Spleen (tissue), 11 donors: ENCODE results near the gene ONECUT3. TPM values are rescaled to one million over a fixed set of nuclear protein-coding genes. Genes with fewer than 3 reads are reported as not detected.
"Not testable (repeated sequence)": the region's sequence is repeated elsewhere in the genome, so short reads cannot be mapped to it uniquely, and the experiment has no call there.

Source experiments
- DNase-seq: peaks from one replicate; pipeline ENCODE4 v3.0.0-alpha.2; 2020
- H3K27ac ChIP-seq, 8 donors: fragments of 200-600 bp; sonication (generic) in 7 of 8; 1 replicate in 4 of 8; 2 replicates in 4 of 8; pipeline versions ENCODE4 v1.5.0 to v1.8.0; 2016 to 2021; ENCODE audit warnings: inconsistent platforms in 4 of 8, mild to moderate bottlenecking in 4 of 8, moderate library complexity in 1 of 8
- H3K27me3 ChIP-seq, 7 donors: fragments of 200-600 bp; sonication (generic) in 6 of 7; replicated peaks in 1 of 7; 1 replicate in 4 of 7; 2 replicates in 3 of 7; pipeline versions ENCODE4 v1.5.0 to v1.8.0; 2016 to 2021; ENCODE audit warnings: inconsistent platforms in 3 of 7, mild to moderate bottlenecking in 1 of 7
- H3K36me3 ChIP-seq, 6 donors: fragments of 200-600 bp; sonication (generic) in 5 of 6; 1 replicate in 4 of 6; 2 replicates in 2 of 6; pipeline versions ENCODE4 v1.5.0 to v1.8.0; 2016 to 2021; ENCODE audit warnings: inconsistent platforms in 2 of 6
- H3K4me1 ChIP-seq, 6 donors: fragments of 200-600 bp; sonication (generic) in 5 of 6; 1 replicate in 3 of 6; 2 replicates in 3 of 6; pipeline versions ENCODE4 v1.5.0 to v1.8.0; 2016 to 2021; ENCODE audit warnings: inconsistent platforms in 3 of 6
- H3K4me3 ChIP-seq, 8 donors: fragments of 200-600 bp; sonication (generic) in 7 of 8; 1 replicate in 4 of 8; 2 replicates in 4 of 8; pipeline versions ENCODE4 v1.5.0 to v1.8.0; 2016 to 2021; ENCODE audit warnings: inconsistent platforms in 4 of 8, mild to moderate bottlenecking in 4 of 8, moderate library complexity in 2 of 8
- H3K9me3 ChIP-seq, 8 donors: fragments of 200-600 bp; sonication (generic) in 7 of 8; 1 replicate in 4 of 8; 2 replicates in 4 of 8; pipeline versions ENCODE4 v1.5.0 to v1.8.0; 2016 to 2021; ENCODE audit warnings: inconsistent platforms in 4 of 8
- CTCF ChIP-seq, 11 experiments: fragments of 200-600 bp in 7 of 11; fragments of 450-650 bp in 4 of 11; sonication (generic) in 4 of 11; IDR thresholded peaks in 8 of 11; conservative IDR thresholded peaks in 3 of 11; 1 replicate in 7 of 11; 2 replicates in 4 of 11; pipeline versions ENCODE4 v1.4.0 to v1.8.0; 2016 to 2021; ENCODE audit warnings: antibody characterized with exemption in 11 of 11, inconsistent platforms in 4 of 11, mild to moderate bottlenecking in 1 of 11
- POLR2A ChIP-seq, 3 donors: fragments of 450-650 bp; IDR thresholded peaks; one replicate each; pipeline ENCODE4 v1.5.1; 2017; ENCODE audit warnings: antibody characterized with exemption in 3 of 3, mild to moderate bottlenecking in 1 of 3
- POLR2AphosphoS5 ChIP-seq, 3 donors: sonication (generic); formaldehyde crosslinking; IDR thresholded peaks; one replicate each; pipeline ENCODE4 v1.5.1; 2017; ENCODE audit warnings: antibody characterized with exemption in 3 of 3
- WGBS, 5 donors: extraction: QIAGEN DNeasy Blood & Tissue Kit in 3 of 5; methylation state at CpG; one replicate each; pipeline versions ENCODE4 v1.1.5 to v1.1.7; 2013 to 2018; 5-methylcytosine and 5-hydroxymethylcytosine counted together
- intact Hi-C: fragments of 100-400 bp; cut with DNase I; formaldehyde crosslinking; loops from one replicate; pipeline ENCODE4 v1.15.0; 2023; ENCODE audit warnings: low total_unique reads
- polyA plus RNA-seq, 3 donors: library from polyadenylated mRNA; stranded (reverse); fragments of 200-250 nt; gene quantifications; one replicate each; pipeline ENCODE4 v1.2.1, GENCODE V29; 2013
- total RNA-seq, 7 donors: library from RNA; depleted of rRNA in 3 of 7; stranded (reverse); fragments of >200 nt in 3 of 7; fragmentation: NEBNext Ultra II Directional in 4 of 7; extraction: Animal tissue kit (Norgen Biotek cat#: 25700) in 4 of 7; gene quantifications; one replicate each; pipeline versions ENCODE4 v1.1.0 to v1.2.1, GENCODE V29; 2016 to 2021
- donor health status: healthy with polysubstance abuse.
- donor health status: DM: no; HTN: no; CAD: no; lungs with moderate emphysema.
- donor health status: DM: no; HTN: no; CAD: no.
- donor health status: Bipolar disorder and iron deficiency.
- donor health status: healthy.
- donor health status: DM: no; HTN: no; CAD: no.
- donor health status: DM: yes; HTN: yes; CAD: no.

ONECUT3 gene
- total and polyA plus RNA-seq, 10 donors: not detected

GRCh38 chr19:1791879-1792278 is 38.6 kb downstream of the ONECUT3 start:
- TF ChIP-seq POLR2AphosphoS5 (IDR thresholded peaks at IDR 0.05) (no peak), CTCF (IDR thresholded peaks at IDR 0.05 in 8 of 11, conservative IDR thresholded peaks at IDR 0.05 in 3 of 11) (no peak), POLR2A (IDR thresholded peaks at IDR 0.05) (no peak)
- no peaks in the 10 kb centered on the region for H3K36me3 ChIP-seq
- H3K4me3 ChIP-seq: no peak overlapping the region
- H3K9me3 ChIP-seq: peaks cover 0 to 4% (median 0%) of the 10 kb centered on the region in 8 donors
- H3K27ac ChIP-seq: no peak overlapping the region
- H3K4me1 ChIP-seq: peaks cover 0 to 46% (median 20%) of the 10 kb centered on the region in 6 donors
- WGBS, 5 donors: 79 to 86% (median 83%) methylated on average over 5 to 14 of the region's 14 CpGs
- peaks cover 0 to 71% (median 32%) of the 10 kb centered on the region in 7 donors for H3K27me3 ChIP-seq
- DNase-seq: no peak
- intact Hi-C loops: no loop called here

GRCh38 chr19:1794424-1795172 is 41.3 kb downstream of the ONECUT3 start:
- H3K9me3 ChIP-seq: peaks cover 0 to 4% (median 0%) of the 10 kb centered on the region in 8 donors
- H3K27ac ChIP-seq: no peak overlapping the region
- DNase-seq: no peak
- H3K4me3 ChIP-seq: no peak overlapping the region
- peaks cover 0 to 52% (median 20%) of the 10 kb centered on the region in 7 donors for H3K27me3 ChIP-seq
- TF ChIP-seq POLR2AphosphoS5 (IDR thresholded peaks at IDR 0.05) (no peak), POLR2A (IDR thresholded peaks at IDR 0.05) (no peak), CTCF (IDR thresholded peaks at IDR 0.05 in 8 of 11, conservative IDR thresholded peaks at IDR 0.05 in 3 of 11) (no peak)
- peaks cover 0 to 8% (median 0%) of the 10 kb centered on the region in 6 donors for H3K36me3 ChIP-seq
- intact Hi-C loops: no loop called here
- WGBS, 5 donors: 73 to 85% (median 79%) methylated on average over 18 to 20 of the region's 20 CpGs
- peaks cover 0 to 29% (median 12%) of the 10 kb centered on the region in 6 donors for H3K4me1 ChIP-seq

GRCh38 chr19:1796395-1797142 is 43.3 kb downstream of the ONECUT3 start:
- TF ChIP-seq POLR2AphosphoS5 (IDR thresholded peaks at IDR 0.05): no peak
- TF ChIP-seq CTCF (IDR thresholded peaks at IDR 0.05 in 8 of 11, conservative IDR thresholded peaks at IDR 0.05 in 3 of 11): no peak
- no peak for TF ChIP-seq POLR2A (IDR thresholded peaks at IDR 0.05)
- Histone ChIP-seq H3K9me3 (no peaks in the 10 kb centered on the region), H3K36me3 (peaks cover 0 to 22% (median 0%) of the 10 kb centered on the region in 6 donors), H3K4me1 (peaks cover 0 to 25% (median 10%) of the 10 kb centered on the region in 6 donors), H3K27me3 (peaks cover 0 to 34% (median 13%) of the 10 kb centered on the region in 7 donors), H3K27ac (no peak overlapping the region), H3K4me3 (peak overlapping the region in 1 of 8 donors; percentile 28)
- WGBS, 5 donors: 60 to 71% (median 70%) methylated on average over 27 to 52 of the region's 52 CpGs
- peak; percentile 62 for DNase-seq
- intact Hi-C loops: no loop called here

- H3K4me3 ChIP-seq, intact Hi-C loops, H3K27ac ChIP-seq, DNase-seq, H3K9me3 ChIP-seq: not testable (repeated sequence)
- Histone ChIP-seq H3K27me3 (peaks cover 0 to 28% (median 12%) of the 10 kb centered on the region in 7 donors), H3K4me1 (peaks cover 0 to 25% (median 10%) of the 10 kb centered on the region in 6 donors), H3K36me3 (peaks cover 0 to 24% (median 0%) of the 10 kb centered on the region in 6 donors)
- 89 to 95% (median 91%) methylated on average over 7 of the region's 7 CpGs for WGBS, 5 donors
These were observed 44.0 kb downstream of the ONECUT3 start for GRCh38 chr19:1797313-1797712.
